Osteocyte (in vitro differentiated cells): ENCODE results near the gene CHD8. TPM values are rescaled to one million over a fixed set of nuclear protein-coding genes. Genes with fewer than 3 reads are reported as not detected.

Source experiments
- DNase-seq: peaks from one replicate; pipeline ENCODE4 v3.0.0; 2021; ENCODE audit warnings: mixed read lengths; ENCODE audit not compliant: unreplicated experiment; ENCODE audit errors: extremely low spot score
- H3K27ac Mint-ChIP-seq: one replicate; pipeline ENCODE4 v1.8.0; 2021; ENCODE audit warnings: mild to moderate bottlenecking, mixed read lengths; ENCODE audit not compliant: unreplicated experiment
- H3K27me3 Mint-ChIP-seq: one replicate; pipeline ENCODE4 v1.8.0; 2021; ENCODE audit warnings: mixed read lengths; ENCODE audit not compliant: unreplicated experiment
- H3K36me3 Mint-ChIP-seq: one replicate; pipeline ENCODE4 v1.8.0; 2021; ENCODE audit warnings: mixed read lengths; ENCODE audit not compliant: unreplicated experiment
- H3K4me1 Mint-ChIP-seq: one replicate; pipeline ENCODE4 v1.8.0; 2021; ENCODE audit warnings: mixed read lengths; ENCODE audit not compliant: unreplicated experiment
- H3K4me3 Mint-ChIP-seq: one replicate; pipeline ENCODE4 v1.8.0; 2021; ENCODE audit warnings: mild to moderate bottlenecking, moderate library complexity, mixed read lengths; ENCODE audit not compliant: unreplicated experiment
- H3K9me3 Mint-ChIP-seq: one replicate; pipeline ENCODE4 v1.8.0; 2021; ENCODE audit warnings: mixed read lengths; ENCODE audit not compliant: unreplicated experiment
- total RNA-seq: library from RNA; stranded (reverse); gene quantifications from 2 replicates; pipeline ENCODE4 v1.2.1, GENCODE V29; 2021
- TF ChIP-seq, protein P1 (sequence below): fragments of 200-600 bp; sonication (generic); IDR thresholded peaks from 2 replicates; pipeline ENCODE4 v1.5.0; 2021; ENCODE audit warnings: antibody characterized with exemption, mild to moderate bottlenecking, moderate library complexity

CHD8 gene
- total RNA-seq, 1 donor from 2014 or later = 86.0 TPM

DNA sequence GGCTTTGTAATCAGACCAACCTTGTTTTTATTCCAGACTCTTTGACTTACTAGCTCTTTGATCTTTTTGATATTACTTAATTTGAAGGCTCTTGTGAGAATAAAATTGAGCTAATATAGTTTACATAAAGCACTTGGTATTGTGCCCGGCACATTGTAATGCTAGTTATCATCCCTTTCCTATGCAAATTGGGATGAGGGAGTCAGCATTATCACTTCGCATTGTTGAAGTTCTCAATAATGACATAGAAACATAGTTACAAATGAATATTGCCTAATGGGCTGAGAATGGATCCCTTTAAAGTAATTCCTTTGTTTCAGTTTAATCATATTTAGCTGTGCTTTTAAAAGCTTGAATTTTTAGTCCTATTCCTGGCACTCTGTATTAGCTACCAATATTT, 108.7 kb downstream of the CHD8 start:
- DNase-seq = no peak
- TF ChIP-seq, protein P1, sequence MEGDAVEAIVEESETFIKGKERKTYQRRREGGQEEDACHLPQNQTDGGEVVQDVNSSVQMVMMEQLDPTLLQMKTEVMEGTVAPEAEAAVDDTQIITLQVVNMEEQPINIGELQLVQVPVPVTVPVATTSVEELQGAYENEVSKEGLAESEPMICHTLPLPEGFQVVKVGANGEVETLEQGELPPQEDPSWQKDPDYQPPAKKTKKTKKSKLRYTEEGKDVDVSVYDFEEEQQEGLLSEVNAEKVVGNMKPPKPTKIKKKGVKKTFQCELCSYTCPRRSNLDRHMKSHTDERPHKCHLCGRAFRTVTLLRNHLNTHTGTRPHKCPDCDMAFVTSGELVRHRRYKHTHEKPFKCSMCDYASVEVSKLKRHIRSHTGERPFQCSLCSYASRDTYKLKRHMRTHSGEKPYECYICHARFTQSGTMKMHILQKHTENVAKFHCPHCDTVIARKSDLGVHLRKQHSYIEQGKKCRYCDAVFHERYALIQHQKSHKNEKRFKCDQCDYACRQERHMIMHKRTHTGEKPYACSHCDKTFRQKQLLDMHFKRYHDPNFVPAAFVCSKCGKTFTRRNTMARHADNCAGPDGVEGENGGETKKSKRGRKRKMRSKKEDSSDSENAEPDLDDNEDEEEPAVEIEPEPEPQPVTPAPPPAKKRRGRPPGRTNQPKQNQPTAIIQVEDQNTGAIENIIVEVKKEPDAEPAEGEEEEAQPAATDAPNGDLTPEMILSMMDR = no peak
- no peaks in the 10 kb centered on the region for H3K4me1 Mint-ChIP-seq
- no peaks in the 10 kb centered on the region for H3K9me3 Mint-ChIP-seq
- H3K27ac Mint-ChIP-seq = no peak overlapping the region
- H3K4me3 Mint-ChIP-seq = no peak overlapping the region
- H3K27me3 Mint-ChIP-seq = peaks cover 14% of the 10 kb centered on the region
- peaks cover 7% of the 10 kb centered on the region for H3K36me3 Mint-ChIP-seq

DNA sequence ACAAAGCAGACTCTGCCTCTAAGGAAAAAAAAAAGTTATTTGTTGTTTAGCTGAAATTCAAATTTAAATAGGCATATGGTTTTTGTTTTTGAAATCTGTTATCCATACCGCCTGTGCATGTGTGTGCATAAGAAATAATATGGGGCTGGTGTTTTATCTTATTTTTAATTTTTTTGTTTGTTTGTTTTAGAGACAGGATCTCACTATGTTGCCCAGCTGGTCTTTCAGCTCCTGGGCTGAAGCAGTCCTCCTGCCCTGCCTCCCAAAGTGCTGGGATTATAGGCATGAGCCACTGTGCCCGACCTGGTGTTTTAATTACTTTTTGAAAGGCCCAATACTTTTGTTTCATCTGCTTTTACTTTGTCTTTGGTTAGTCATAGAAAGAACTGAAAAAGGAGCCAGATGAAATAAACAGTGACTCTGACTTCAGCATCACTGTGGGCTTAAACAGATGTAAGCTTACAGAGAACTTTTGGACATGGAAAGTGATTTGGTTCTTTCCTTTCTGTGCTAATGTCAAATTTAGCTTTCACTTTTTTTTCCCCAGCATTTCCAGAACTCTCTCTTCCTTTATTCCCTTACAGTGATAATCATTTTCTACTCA, 109.3 kb downstream of the CHD8 start:
- no peak for DNase-seq
- H3K27ac Mint-ChIP-seq = no peak overlapping the region
- H3K9me3 Mint-ChIP-seq = no peaks in the 10 kb centered on the region
- peaks cover 14% of the 10 kb centered on the region for H3K27me3 Mint-ChIP-seq
- H3K36me3 Mint-ChIP-seq = peaks cover 2% of the 10 kb centered on the region
- TF ChIP-seq, protein P1 = no peak
- no peaks in the 10 kb centered on the region for H3K4me1 Mint-ChIP-seq
- no peak overlapping the region for H3K4me3 Mint-ChIP-seq

DNA sequence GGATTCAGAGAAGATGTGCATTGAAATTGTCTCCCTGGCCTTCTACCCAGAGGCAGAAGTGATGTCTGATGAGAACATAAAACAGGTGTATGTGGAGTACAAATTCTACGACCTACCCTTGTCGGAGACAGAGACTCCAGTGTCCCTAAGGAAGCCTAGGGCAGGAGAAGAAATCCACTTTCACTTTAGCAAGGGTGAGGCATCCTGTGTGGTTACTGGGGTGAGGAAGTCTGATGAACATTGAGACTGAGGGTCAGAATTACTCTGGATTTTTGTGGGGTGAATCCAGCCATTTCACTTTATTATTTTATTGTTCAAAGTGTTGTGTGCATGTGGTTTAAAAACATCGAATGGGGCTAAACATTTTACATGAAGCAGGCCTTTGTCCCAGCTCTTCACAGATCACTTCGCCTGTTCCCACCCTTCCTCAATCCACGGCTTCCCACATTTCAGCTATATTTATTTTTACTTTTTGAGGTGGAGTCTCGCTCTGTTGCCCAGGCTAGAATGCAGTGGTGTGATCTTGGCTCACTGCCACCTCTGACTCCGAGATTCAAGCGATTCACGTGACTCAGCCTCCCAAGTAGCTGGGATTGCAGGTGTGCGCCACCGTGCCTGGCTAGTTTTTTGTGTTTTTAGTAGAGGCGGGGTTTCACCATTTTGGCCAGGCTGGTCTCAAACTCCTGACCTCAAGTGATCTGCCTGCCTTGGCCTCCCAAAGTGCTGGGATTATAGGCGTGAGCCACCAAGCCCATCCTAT, 112.7 kb downstream of the CHD8 start:
- H3K36me3 Mint-ChIP-seq = no peaks in the 10 kb centered on the region
- no peaks in the 10 kb centered on the region for H3K9me3 Mint-ChIP-seq
- H3K4me3 Mint-ChIP-seq = no peak overlapping the region
- H3K27me3 Mint-ChIP-seq = peaks cover 18% of the 10 kb centered on the region
- no peak overlapping the region for H3K27ac Mint-ChIP-seq
- TF ChIP-seq, protein P1 = no peak
- H3K4me1 Mint-ChIP-seq = no peaks in the 10 kb centered on the region
- DNase-seq = no peak

Other genes with a start within 250 kb of the CHD8 start
- gene HNRNPC, start 186.7 kb downstream of the CHD8 start, total RNA-seq = 424 and 430 TPM in 2 replicates
- not detected in 2 replicates for gene RPGRIP1, start 176.0 kb downstream of the CHD8 start, total RNA-seq
- 82.5 and 85.6 TPM in 2 replicates for gene SUPT16H, start 72.1 kb downstream of the CHD8 start, total RNA-seq
- 35.5 and 38.7 TPM in 2 replicates for gene RAB2B, start 20.8 kb upstream of the CHD8 start, total RNA-seq
- 78.8 and 80.9 TPM in 2 replicates for gene TOX4, start 21.1 kb upstream of the CHD8 start, total RNA-seq
- gene METTL3, start 55.2 kb upstream of the CHD8 start, total RNA-seq = 42.9 and 43.9 TPM in 2 replicates
- gene SALL2, start 70.2 kb upstream of the CHD8 start, total RNA-seq = 22.7 and 28.1 TPM in 2 replicates
- not detected in 2 replicates for gene OR10G3, start 124.0 kb upstream of the CHD8 start, total RNA-seq
- not detected in 2 replicates for gene OR10G2, start 178.8 kb upstream of the CHD8 start, total RNA-seq
- gene OR4E2, start 197.7 kb upstream of the CHD8 start, total RNA-seq = not detected in 2 replicates
- not detected in 2 replicates for gene OR4E1, start 217.7 kb upstream of the CHD8 start, total RNA-seq